ENCODE measurements around the gene GBE1.

DNA sequence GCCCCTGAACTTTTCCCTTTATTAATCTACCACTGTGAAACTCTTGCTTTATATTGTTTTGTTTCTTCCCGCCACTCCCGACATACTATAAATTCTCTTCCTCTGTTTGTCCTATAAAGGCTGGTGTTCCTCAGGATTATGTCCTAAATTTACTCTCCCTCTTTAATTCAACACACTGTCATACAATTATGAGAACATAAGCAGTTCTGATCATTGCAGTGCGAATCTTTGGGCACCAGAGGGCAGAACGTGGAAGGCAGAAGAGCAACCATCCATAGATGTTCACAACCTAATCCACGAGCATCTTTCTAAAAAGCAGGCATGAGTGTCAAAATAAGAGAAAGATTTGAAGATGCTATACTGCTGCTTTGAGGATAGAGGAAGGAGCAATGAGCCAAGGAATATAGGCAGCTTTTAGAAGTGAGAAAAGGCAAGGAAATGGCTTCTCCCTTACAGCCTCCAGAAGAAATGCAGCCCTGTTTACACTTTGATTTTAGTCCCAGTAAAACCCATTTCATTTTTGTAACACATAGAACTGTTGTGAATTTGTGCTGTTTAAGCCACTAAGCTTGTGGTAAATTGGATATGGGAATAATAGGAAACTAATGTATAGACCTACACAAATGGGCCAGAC lies 179.4 kb downstream of the GBE1 start:
- TF ChIP-seq EZH2 (IDR thresholded peaks at IDR 0.05) (no peak), CTCF (IDR thresholded peaks at IDR 0.05) (peak; percentile 86)

All from neural progenitor cell (in vitro differentiated cells).